Upper lobe of left lung (tissue), 6 donors: ENCODE data around the gene C1QTNF12. TPM values are rescaled to one million over a fixed set of nuclear protein-coding genes. Genes with fewer than 3 reads are reported as not detected.

Experiments
- ATAC-seq, 2 donors: fragments of 200-7000 bp; cut with Tn5 transposase; one replicate each; pipeline ENCODE4 v1.9.1; 2022; ENCODE audit warnings: mild to moderate bottlenecking in 2 of 2, moderate library complexity in 2 of 2; ENCODE audit not compliant: low FRiP score in 2 of 2
- DNase-seq, 2 donors: peaks; one replicate each; pipeline ENCODE4 v3.0.0-alpha.2; 2019 to 2020
- H3K27ac ChIP-seq, 4 donors: fragments of 200-600 bp; sonication (generic); one replicate each; pipeline ENCODE4 v1.5.1; 2016 to 2019
- H3K27me3 ChIP-seq, 4 donors: fragments of 200-600 bp; sonication (generic); one replicate each; pipeline ENCODE4 v1.5.1; 2017 to 2019
- H3K36me3 ChIP-seq, 4 donors: fragments of 200-600 bp; sonication (generic); one replicate each; pipeline ENCODE4 v1.5.1; 2016 to 2019
- H3K4me1 ChIP-seq, 4 donors: fragments of 200-600 bp; sonication (generic); one replicate each; pipeline ENCODE4 v1.5.1; 2018 to 2019
- H3K4me3 ChIP-seq, 4 donors: fragments of 200-600 bp; sonication (generic); one replicate each; pipeline ENCODE4 v1.5.1; 2017 to 2019; ENCODE audit warnings: mild to moderate bottlenecking in 2 of 4, moderate library complexity in 1 of 4
- H3K9me3 ChIP-seq, 4 donors: fragments of 200-600 bp; sonication (generic); one replicate each; pipeline ENCODE4 v1.5.1; 2018 to 2019
- EP300 ChIP-seq, 4 donors: sonication (generic); formaldehyde crosslinking; IDR thresholded peaks; one replicate each; pipeline ENCODE4 v1.5.1; 2017; ENCODE audit warnings: antibody characterized with exemption in 4 of 4, control low read depth in 2 of 4
- POLR2A ChIP-seq, 4 donors: fragments of 450-650 bp; IDR thresholded peaks; one replicate each; pipeline ENCODE4 v1.5.1; 2016 to 2017; ENCODE audit warnings: antibody characterized with exemption in 4 of 4, mild to moderate bottlenecking in 2 of 4
- POLR2AphosphoS5 ChIP-seq, 2 donors: sonication (generic); formaldehyde crosslinking; IDR thresholded peaks; one replicate each; pipeline ENCODE4 v1.5.1; 2017; ENCODE audit warnings: antibody characterized with exemption in 2 of 2
- WGBS, 2 donors: methylation state at CpG; one replicate each; pipeline ENCODE4 v1.1.5; 2017 to 2018; 5-methylcytosine and 5-hydroxymethylcytosine counted together
- total RNA-seq, 6 donors: library from RNA; depleted of rRNA in 4 of 6; stranded (reverse); fragments of >200 nt in 4 of 6; gene quantifications; one replicate each; pipeline versions ENCODE4 v1.1.0 to v1.2.1, GENCODE V29; 2016 to 2021
- TF ChIP-seq, protein P1 (sequence below), 6 experiments: fragments of 450-650 bp in 4 of 6; fragments of 200-600 bp in 2 of 6; sonication (generic) in 2 of 6; IDR thresholded peaks; one replicate each; pipeline ENCODE4 v1.5.1; 2016 to 2019; ENCODE audit warnings: antibody characterized with exemption in 6 of 6
- donor health status: DM: no; HTN: no; CAD: no; lungs with moderate emphysema.
- donor health status: DM: no; HTN: yes; CAD: no; lungs with severe emphysema.

C1QTNF12 gene
- total RNA-seq, 6 donors from 2014 or later, result 1.9 to 6.3 (median 2.8) TPM; not detected in 2

DNA sequence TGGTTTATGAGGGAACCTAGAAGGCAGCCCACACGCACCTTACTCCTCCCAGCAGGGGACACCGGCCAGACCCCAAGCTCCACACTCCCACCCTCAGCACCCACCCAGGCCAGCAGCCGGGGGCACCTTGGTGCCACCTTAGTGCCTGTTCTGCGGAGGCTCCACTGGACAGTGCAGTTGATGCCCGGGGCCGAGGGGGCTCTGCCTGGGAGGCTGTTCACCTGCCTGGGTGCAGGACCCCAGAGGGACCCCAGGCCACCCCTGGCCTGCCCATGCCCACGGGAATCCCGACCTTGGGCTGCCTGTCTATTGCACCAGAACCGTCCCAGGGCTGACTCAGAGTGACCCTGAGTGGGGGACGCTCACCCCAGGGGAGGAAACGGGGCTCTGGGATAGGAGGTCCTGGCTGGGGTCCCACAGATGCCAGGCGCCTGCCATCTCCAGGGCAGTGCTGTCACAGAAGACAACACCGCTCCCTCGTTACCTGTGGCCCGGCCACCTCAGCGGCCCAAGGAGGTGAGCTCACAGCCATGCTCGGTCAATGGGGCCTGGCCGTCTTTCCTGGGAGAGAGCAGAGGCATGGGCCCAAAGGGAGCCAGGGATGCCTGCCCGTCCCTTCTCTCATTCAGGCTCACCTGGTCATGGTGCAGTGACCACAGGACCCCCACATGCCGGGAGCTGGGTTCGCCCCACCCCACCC is 34.4 kb upstream of the C1QTNF12 start:
- no peak overlapping the region for H3K4me3 ChIP-seq
- no peak overlapping the region for H3K27ac ChIP-seq
- WGBS, 2 donors, result 91 to 92% methylated on average over 8 to 21 of the region's 21 CpGs
- no peak for ATAC-seq
- no peaks in the 10 kb centered on the region for H3K9me3 ChIP-seq
- H3K36me3 ChIP-seq, result no peaks in the 10 kb centered on the region
- TF ChIP-seq POLR2A (IDR thresholded peaks at IDR 0.05) (no peak), POLR2AphosphoS5 (IDR thresholded peaks at IDR 0.05) (no peak), EP300 (IDR thresholded peaks at IDR 0.05) (no peak)
- TF ChIP-seq, protein P1, sequence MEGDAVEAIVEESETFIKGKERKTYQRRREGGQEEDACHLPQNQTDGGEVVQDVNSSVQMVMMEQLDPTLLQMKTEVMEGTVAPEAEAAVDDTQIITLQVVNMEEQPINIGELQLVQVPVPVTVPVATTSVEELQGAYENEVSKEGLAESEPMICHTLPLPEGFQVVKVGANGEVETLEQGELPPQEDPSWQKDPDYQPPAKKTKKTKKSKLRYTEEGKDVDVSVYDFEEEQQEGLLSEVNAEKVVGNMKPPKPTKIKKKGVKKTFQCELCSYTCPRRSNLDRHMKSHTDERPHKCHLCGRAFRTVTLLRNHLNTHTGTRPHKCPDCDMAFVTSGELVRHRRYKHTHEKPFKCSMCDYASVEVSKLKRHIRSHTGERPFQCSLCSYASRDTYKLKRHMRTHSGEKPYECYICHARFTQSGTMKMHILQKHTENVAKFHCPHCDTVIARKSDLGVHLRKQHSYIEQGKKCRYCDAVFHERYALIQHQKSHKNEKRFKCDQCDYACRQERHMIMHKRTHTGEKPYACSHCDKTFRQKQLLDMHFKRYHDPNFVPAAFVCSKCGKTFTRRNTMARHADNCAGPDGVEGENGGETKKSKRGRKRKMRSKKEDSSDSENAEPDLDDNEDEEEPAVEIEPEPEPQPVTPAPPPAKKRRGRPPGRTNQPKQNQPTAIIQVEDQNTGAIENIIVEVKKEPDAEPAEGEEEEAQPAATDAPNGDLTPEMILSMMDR (IDR thresholded peaks at IDR 0.05), result no peak
- peak in 1 of 2 donors; percentile 78 for DNase-seq
- peaks cover 0 to 5% (median 2%) of the 10 kb centered on the region in 4 donors for H3K4me1 ChIP-seq
- no peaks in the 10 kb centered on the region for H3K27me3 ChIP-seq

DNA sequence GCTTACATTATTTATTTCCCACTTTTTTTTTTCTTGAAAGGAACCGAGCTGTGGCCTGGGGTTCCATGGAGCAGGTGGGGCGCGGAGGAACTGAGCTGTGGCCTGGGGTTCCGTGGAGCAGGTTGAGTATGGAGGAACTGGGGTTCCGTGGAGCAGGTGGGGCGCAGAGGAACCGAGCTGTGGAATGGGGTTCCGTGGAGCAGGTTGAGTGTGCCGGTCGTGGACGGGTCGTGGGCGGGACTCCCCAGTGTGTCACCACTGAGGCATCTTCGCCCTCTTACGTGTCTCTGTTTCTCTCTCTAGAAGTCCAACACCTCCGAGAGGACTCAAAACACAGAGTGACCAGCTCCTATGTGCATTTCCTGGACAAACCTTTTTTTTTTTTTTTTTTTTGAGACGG is 32.5 kb upstream of the C1QTNF12 start:
- H3K4me1 ChIP-seq, result peaks cover 6 to 17% (median 10%) of the 10 kb centered on the region in 4 donors
- H3K4me3 ChIP-seq, result no peak overlapping the region
- no peak overlapping the region for H3K27ac ChIP-seq
- ATAC-seq (no peak), DNase-seq (peak in 1 of 2 donors; percentile 63)
- H3K36me3 ChIP-seq, result no peaks in the 10 kb centered on the region
- no peaks in the 10 kb centered on the region for H3K27me3 ChIP-seq
- no peaks in the 10 kb centered on the region for H3K9me3 ChIP-seq
- 92 to 95% methylated on average over 17 of the region's 17 CpGs for WGBS, 2 donors
- TF ChIP-seq EP300 (IDR thresholded peaks at IDR 0.05) (no peak), POLR2A (IDR thresholded peaks at IDR 0.05) (no peak), POLR2AphosphoS5 (IDR thresholded peaks at IDR 0.05) (no peak)
- TF ChIP-seq, protein P1 (IDR thresholded peaks at IDR 0.05), result no peak

DNA sequence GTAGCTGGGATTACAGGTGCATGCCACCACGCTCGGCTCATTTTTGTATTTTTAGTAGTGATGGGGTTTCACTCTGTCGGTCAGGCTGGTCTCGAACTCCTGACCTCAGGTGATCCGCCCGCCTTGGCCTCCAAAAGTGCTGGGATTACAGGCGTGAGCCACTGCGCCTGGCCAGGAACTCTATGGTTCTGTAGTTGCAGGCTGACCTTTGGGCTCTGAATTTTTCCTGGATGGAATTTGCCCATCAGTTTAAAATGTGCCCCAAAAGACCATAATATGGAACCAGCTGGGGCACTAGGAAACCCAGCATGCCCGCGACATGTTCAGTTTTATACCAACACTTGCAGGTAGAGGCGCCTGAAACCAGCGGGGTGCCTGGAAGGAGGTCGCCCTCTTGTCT is 32.1 kb upstream of the C1QTNF12 start:
- no peaks in the 10 kb centered on the region for H3K27me3 ChIP-seq
- ATAC-seq (no peak), DNase-seq (no peak)
- 94 to 99% methylated on average over 11 to 13 of the region's 13 CpGs for WGBS, 2 donors
- peaks cover 6 to 18% (median 10%) of the 10 kb centered on the region in 4 donors for H3K4me1 ChIP-seq
- H3K9me3 ChIP-seq, result no peaks in the 10 kb centered on the region
- no peak overlapping the region for H3K4me3 ChIP-seq
- H3K36me3 ChIP-seq, result no peaks in the 10 kb centered on the region
- H3K27ac ChIP-seq, result no peak overlapping the region
- TF ChIP-seq POLR2AphosphoS5 (IDR thresholded peaks at IDR 0.05) (no peak), POLR2A (IDR thresholded peaks at IDR 0.05) (no peak), EP300 (IDR thresholded peaks at IDR 0.05) (no peak)
- TF ChIP-seq, protein P1 (IDR thresholded peaks at IDR 0.05), result no peak

DNA sequence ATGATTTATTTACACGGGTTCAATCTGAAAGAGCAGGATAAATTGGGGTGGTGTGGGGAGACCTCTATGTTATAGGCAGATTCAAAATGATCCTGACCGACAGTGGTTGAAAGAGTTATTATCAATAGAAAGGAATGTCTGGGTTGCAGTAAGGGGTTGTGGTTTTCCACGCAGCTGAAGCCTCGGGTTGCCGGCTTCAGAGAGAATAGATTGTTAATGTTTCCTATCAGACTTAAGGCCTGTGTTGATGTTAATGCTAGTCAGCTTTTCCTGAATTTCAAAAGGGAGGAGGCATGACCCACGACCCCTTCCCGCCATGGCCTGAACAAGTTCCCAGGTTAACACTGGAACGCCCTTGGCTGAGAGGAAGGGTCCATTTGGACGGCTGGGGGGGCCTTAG is 29.3 kb upstream of the C1QTNF12 start:
- 78 to 81% methylated on average over 9 of the region's 9 CpGs for WGBS, 2 donors
- no peaks in the 10 kb centered on the region for H3K9me3 ChIP-seq
- no peaks in the 10 kb centered on the region for H3K36me3 ChIP-seq
- no peak for DNase-seq
- H3K27me3 ChIP-seq, result no peaks in the 10 kb centered on the region
- no peak overlapping the region for H3K4me3 ChIP-seq
- H3K4me1 ChIP-seq, result peaks cover 27 to 36% (median 28%) of the 10 kb centered on the region in 4 donors
- no peak overlapping the region for H3K27ac ChIP-seq
- TF ChIP-seq POLR2A (IDR thresholded peaks at IDR 0.05), result no peak
- no peak for TF ChIP-seq EP300 (IDR thresholded peaks at IDR 0.05)
- no peak for TF ChIP-seq POLR2AphosphoS5 (IDR thresholded peaks at IDR 0.05)
- TF ChIP-seq, protein P1 (IDR thresholded peaks at IDR 0.05), result no peak
- no peak for ATAC-seq
